Renal cortical epithelial cell (primary cell): ENCODE measurements around the gene CCDC51. TPM values are rescaled to one million over a fixed set of nuclear protein-coding genes. Genes with fewer than 3 reads are reported as not detected.
A peak's percentile ranks its signal among the peaks of the same experiment; 100 is the strongest.
"Not testable (repeated sequence)": the region's sequence is repeated elsewhere in the genome, so short reads cannot be mapped to it uniquely, and the experiment has no call there.

Experiments used
- DNase-seq: peaks from one replicate; pipeline ENCODE4 v3.0.0-alpha.2; 2011; ENCODE audit warnings: low read depth
- total RNA-seq: library from RNA; depleted of rRNA; stranded (reverse); fragments of >200 nt; gene quantifications from 2 replicates; pipeline ENCODE4 v1.2.3, GENCODE V29; 2014

CCDC51 gene, protein sequence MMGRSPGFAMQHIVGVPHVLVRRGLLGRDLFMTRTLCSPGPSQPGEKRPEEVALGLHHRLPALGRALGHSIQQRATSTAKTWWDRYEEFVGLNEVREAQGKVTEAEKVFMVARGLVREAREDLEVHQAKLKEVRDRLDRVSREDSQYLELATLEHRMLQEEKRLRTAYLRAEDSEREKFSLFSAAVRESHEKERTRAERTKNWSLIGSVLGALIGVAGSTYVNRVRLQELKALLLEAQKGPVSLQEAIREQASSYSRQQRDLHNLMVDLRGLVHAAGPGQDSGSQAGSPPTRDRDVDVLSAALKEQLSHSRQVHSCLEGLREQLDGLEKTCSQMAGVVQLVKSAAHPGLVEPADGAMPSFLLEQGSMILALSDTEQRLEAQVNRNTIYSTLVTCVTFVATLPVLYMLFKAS
- 24.0 and 37.5 TPM in 2 replicates for total RNA-seq

DNA sequence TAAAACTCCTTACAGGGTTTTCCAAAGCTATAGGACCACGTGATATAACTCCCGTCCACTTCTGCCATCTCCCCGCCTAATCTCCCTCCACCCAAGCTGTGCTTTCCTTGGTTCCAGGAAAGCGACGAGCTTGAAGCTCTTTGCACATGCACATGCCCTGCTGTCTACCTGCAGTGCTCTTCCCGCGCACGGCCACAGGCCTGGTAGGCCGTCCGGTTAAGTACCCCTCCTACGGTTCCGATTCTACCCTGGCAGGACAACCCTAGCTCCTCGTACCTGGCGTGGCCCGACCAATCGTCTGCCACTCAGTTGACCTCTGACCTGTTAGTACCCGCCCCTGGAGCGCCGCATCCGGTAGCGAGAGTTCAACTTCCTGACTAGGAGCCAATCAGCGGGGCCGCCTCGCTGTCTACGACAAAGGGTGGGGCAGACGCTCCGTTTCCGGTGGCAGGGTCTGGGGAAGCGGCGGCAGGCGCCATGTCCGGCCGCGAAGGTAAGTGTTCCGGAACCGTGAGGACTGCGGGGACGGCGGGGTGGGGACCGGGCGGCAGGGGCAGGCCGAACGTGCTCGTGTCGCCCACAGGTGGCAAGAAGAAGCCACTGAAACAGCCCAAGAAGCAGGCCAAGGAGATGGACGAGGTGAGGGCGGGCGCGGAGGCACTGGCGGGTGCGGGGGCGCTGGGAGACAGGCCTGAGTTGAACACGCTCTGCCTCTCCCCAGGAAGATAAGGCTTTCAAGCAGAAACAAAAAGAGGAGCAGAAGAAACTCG is at the start of gene CCDC51, which contains the start of gene TMA7:
Gene CCDC51, minus strand, starts transcription at position 300 of the 770 bp plus-strand sequence. CDS start 4,991 bp downstream, outside the sequence.
Gene TMA7, plus strand, starts transcription at position 438 of the 770 bp plus-strand sequence. Its CDS starts 40 bp downstream, at position 478.
- DNase-seq = peak; percentile 92

DNA sequence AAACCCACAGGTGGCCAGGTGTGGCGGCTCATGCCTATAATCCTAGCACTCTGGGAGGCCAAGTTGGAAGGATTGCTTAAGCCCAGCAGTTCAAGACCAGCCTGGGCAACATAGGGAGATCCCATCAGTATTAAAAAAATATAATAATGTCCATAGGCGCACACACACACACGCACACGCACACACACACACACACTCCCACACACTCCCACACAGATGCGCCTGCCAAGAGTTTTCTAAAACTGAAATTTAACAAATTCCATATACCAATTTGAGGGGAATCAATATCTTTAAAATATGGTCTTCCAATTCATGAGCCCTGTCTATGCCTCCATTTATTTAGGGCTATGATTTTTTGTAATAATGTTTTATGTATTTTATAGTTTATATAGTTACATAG is 47.0 kb upstream of the CCDC51 start:
- no peak for DNase-seq

DNA sequence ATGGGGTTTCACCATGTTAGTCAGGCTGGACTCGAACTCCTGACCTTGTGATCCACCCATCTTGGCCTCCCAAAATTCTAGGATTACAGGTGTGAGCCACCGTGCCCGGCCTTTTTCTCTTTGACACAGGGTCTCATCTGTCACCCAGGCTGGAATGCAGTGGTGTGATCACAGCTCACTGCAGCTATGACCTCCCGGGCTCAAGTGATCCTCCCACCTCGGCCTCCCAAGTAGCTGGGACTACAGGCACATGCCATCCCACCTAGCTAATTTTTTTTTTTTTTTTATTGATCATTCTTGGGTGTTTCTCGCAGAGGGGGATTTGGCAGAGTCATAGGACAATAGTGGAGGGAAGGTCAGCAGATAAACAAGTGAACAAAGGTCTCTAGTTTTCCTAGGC is 42.9 kb upstream of the CCDC51 start:
- not testable (repeated sequence) for DNase-seq

DNA sequence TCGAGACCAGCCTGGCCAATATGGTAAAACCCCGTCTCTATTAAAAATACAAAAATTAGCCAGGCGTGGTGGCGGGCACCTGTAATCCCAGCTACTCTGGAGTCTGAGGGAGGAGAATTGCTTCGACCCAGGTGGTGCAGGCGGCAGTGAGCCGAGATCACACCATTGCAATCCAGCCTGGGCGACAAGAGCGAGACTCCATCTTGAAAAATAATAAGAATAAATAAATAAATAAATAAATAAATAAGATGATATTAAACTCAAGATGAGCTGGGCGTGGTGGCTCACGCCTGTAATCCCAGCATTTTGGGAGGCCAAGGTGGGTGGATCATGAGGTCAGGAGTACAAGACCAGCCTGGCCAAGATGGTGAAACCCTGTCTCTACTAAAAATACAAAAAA is 41.0 kb upstream of the CCDC51 start:
- DNase-seq = not testable (repeated sequence)

DNA sequence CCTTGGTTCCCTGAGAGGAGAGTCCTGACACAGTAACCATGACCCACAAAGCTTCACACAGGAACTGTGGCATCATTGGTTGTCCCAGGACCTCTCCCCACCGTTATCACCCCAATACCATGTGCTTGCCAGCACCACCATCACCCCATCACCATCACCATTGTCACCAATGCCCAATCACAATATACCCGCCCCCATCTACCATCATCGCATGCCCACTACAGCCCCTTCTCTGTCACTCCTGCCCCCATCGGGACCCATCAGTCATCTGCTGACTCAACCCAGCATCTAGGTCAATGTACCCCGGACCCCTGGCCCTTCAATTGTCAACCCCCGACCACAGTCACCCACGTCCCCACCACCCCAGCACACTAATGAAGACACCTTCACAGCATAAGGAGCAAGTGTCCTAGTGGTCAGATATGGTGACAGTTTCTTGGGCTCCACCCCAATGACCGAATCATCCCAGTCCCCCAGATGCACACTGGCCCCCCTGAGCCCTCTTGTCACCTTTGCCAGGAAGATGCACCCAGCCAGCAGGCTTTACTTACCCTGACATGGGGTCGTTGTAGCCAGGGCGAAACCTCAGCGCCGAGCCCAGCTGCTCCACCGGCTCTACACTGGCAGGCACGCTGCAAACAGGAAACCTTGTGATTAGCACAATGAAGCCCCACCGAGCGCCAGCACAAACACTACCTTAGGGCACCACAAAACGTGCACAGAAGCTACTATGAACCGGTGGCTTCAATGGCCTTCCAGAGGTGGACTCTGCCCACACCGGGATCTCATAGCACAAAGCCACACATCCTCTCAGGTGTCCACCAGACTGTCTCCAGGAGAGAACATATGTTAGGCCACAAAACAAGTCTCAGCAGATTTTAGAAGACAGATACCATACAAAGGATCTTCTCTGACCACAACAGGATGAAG is 39.0 kb upstream of the CCDC51 start:
- no peak for DNase-seq

DNA sequence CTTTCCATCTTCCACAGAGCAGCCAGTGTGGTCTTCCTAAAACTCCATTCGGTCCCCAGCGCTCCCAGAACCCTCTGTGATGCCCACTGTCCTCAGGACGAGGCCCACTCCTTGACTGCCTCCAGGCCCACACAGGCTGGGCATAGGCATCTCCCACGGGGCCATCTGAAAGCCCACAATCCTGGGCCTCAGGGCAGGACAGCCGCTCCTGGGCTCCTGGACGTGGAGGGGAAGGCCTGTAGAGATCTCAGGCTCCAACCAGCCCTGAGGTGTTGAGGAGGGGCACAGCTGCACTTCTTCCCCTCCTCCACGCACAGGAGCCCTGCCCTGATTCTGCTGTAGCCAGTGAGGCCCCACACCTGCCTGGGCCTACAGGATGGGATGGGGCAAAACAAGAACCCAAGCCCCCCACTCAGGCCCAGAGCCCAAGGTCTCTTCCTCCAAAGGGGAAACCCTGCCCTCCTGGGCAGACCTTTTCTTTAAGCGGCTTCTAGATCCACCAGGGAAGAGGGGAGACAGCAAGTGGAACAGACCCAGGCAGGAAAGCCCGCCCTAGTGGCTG is 38.1 kb upstream of the CCDC51 start:
- DNase-seq = no peak

DNA sequence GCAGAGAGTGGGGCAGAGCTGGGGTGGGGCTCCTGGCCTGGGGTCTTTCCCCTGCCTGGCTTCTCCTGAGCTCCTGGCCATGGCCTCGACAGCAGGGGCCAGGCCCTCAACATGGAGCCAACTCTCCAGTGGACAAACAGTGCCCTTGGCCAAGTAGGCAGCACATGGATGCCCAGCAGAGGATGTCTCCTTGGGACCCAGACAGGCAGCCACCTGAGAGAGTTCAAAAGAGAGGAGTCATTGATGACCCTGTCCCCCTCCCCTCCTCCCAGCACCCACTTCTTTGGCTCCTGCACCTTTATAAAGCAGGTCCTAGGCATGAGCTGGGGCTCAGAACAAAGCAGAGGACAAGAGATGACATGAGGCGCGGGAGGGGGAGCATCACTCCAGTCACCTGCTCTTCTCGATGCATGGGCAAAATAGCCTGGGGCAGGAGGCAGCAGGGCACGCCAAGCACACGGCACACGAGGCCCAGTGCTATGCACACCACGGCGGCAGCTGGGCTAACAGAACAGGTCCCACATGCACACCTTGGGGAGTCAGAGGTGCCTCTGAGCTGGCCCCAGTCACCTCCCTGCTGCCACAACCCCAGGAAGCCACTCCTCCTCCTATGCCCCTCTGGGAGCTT is 36.6 kb upstream of the CCDC51 start:
- no peak for DNase-seq

DNA sequence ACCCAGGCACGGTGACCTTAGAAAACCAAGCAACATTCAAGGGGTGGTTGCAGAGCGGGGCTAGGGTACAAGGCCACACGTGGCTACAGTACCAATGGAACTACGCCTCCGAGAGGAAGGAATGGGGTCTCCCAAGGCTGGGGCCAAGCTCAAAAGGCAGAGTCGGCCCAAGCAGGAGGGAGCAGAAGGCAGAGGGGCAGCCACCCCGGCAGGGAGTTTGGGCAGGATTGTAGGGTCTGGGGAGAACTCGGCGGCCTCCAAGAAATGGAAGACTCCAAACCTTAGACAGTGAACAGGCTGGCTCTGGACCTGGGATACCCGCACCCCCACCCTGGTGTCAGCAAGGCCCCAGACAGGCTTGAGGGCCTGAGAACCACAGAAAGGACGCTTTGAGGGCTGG is 35.3 kb upstream of the CCDC51 start:
- DNase-seq = no peak

DNA sequence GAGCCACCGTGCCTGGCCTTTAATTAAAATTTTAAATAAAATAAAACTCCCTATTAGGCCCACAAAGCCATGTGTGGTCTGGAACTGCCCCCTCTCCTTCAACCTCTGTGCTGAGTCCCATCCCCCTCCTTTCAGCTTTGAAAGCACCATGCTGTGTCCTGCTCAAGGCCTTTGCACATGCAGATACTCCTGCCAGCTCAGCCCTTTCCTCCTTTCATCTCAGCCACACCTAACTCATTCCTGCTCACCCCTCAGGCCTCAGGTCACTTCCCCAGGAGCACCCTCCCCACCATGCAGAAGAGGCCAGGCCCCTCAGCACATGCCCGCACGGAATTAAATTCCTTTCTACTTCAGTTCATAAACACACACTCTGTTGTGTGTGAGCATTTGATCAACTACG is 34.7 kb upstream of the CCDC51 start:
- DNase-seq = no peak

DNA sequence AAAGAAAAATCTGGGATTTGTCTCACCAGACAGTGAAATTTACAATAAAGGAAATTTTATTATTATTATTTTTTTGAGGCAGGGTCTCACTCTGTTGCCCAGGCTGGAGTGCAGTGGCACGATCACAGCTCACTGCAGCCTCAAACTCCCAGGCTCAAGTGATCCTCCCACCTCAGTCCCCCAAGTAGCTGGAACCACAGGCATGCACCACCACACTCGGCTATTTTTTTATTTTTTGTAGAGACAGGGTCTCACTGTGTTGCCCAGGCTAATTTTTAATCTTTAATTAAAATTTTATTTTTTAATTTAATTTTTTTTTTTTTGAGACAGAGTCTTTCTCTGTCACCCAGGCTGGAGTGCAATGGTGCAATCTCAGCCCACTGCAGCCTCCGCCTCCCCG is 34.1 kb upstream of the CCDC51 start:
- not testable (repeated sequence) for DNase-seq

DNA sequence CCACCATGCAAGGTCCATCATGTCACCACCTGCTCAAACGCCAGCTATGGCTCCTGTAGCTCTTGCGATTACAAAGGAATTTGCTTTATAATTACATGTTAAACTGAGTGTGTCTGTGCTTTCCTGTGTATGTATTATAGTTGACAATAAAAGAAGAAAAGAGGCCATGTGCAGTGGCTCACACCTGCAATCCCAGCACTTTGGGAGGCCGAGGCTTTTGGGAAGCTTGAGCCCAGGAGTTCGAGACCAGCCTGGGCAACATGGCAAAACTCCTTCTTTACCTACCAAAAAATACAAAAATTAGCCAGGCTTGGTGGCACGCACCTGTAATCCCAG is 33.7 kb upstream of the CCDC51 start:
- DNase-seq = no peak

DNA sequence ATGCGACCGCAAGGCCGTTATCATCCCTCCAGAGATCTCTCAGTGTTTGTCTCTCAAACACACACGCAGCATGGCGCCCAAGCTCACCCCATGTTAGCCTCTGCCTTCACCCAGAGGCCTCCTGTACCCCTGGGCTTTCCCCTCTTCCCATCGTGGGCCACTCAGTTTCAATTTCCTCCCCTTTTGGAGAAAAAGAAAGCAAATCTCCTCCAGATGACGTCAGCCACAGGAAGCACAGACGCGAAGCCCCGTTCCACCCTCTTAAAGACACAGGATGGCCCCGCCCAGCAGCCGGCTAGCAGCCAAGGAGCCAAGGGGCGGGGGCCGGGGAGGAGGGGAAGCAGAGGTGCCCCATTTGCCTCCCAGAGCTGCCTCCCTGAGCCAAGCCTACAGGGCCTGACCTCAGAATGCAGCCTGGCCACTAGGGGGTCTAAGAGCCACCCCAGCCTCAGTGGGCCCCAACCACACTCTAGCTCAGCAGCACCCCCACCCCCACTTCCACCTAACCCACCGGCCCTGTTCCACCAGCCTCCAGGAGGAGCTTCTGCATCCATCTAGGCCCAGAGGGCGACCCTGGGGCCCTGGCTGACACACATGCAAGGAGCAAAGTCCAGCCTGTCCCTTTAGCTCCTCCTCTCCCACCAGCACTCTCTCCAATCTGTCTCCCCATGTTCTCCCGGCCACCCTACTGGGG is 33.2 kb upstream of the CCDC51 start:
- peak; percentile 84 for DNase-seq

DNA sequence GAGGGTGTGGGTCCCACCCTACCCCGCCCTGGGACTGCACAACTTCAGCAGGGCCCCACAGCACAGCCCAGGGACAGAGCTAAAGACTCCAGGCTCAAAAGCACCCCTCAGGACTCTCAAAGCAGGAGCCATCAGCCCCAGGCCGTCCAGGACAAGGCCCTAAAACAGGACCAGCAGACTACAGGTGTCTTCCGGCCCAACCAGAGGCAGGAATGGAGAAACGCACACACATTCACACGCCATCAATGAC is 32.7 kb upstream of the CCDC51 start:
- no peak for DNase-seq

DNA sequence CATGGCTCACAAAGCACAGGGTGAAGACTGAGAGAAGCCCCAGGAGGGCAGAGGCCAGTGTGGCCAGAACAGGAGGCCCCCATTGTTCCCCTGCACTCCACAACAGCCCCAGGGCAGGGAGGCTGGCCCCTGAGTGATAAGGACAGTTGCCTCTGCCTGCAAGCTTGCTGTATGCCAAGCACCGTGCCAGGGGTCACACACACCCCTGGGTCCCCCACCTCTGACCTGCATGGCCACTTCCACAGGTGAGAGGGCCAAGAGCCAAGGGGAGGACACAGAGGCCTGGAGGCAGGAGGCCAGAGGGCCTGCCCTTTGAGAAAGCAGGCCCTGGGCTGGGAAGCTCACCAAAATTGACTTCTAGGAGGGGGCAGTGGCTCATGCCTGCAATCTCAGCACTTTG is 30.4 kb upstream of the CCDC51 start:
- DNase-seq = no peak

DNA sequence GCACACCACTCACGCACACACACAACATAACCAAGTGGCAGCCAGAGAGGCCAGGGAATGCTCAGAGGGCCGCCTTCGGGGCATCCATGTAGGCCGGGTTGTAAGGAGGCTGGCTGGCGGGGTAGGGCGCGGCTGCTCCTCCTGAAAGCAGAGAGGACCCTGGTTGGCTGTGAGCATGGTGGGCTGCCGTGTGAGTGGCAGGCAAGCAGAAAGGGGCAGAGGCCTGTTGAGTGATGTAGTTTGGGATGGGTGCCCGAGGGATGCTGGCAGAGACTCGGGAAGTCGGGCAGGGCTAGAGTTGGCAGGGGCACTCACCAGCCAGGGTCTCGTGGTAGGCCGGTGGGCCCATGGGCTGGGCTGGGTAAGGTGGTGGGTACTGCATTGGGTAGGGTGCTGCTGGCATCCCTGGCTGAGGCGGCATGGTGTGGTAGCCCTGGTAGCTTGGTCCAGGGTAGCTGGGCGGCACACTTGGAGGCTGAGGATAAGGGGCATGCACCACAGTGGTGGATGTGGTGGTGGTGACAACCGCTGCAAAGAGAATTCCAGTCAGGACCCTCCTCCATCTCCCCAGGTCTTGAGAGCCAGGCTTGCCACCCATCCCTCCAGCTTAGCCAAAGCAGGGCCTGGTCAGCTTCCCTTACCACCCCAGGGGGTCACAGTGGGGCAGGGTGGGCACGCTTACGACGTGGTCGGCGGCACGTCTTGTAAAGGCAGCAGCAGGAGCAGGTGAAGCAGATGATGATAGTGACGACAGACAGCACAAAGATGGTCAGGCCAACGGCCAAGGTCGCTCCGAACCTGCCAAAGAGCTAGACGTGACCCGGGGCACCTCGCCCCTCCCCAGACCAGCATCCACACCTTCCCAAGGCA is 29.4 kb upstream of the CCDC51 start:
- no peak for DNase-seq

DNA sequence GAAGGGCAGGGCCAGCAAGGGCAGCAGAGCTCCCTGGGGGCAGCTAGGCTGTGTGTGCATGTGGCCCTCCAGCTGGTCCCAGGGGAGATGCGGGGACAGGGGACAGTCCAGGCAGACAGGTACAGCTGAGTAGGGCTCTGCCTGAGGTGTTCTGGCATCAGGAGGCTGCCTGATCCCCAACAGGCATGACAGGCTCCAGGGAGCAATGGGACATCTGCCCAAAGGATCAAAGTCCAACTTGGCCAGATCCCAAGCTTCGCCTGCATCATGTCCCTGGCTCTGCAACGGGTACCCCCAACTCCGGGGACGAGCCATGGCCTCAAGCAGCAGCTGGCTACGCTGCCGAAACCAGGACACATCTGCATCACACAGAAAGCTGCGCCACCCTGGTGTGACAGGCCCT is 28.4 kb upstream of the CCDC51 start:
- no peak for DNase-seq

DNA sequence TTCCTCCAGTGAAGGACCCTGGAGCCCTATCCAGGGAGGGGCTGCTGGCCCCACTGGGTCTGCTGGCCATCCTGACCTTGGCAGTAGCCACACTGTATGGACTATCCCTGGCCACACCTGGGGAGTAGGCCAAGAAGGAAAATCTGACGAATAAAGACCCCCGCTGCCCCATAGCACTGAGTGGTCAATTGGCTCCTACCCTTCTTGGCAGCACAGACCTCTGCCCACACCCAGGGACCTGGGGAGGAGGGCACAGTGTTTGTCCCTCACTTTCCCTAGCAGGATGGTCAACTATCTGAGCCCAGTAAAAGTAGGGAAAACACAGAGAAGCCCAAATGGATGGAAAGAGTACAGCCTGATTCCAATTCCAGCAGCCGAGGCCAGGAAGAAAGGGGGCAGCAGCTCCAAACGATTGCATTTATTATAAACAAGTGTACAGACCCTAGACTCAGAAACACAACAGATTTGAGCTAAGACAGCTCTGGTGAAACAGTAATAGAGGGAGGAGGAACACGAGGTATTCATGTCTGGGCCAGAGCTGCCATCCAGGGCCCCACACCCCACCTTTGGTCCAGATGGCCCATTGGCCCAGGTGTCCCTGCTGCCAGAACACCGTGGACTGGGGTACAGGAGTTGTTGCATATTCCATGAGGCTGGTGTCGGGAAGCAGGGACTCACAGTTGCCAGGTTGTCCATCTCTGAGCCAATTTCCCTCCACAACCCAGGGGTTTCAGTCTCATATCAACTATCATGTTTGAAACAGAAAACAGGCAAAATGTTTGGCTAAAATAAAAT is 27.8 kb upstream of the CCDC51 start:
- DNase-seq = no peak

DNA sequence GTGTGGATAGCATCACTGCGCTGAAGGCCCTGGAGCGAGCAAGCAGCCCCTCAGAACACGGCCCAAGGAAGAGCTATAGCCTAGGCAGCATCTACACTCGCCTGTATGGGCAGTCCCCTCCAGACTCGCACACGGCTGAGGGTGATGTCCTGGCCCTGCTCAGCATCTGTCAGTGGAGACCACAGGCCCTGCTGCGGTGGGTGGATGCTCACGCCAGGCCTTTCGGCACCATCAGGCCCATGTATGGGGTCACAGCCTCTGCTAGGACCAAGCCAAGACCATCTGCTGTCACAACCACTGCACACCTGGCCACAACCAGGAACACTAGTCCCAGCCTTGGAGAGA is 27.2 kb upstream of the CCDC51 start:
- DNase-seq = no peak
